Fibroblast of villous mesenchyme (primary cell): ENCODE measurements around the gene INTS11. TPM values are rescaled to one million over a fixed set of nuclear protein-coding genes. Genes with fewer than 3 reads are reported as not detected.

Experiments used
- DNase-seq: peaks from one replicate; pipeline ENCODE4 v3.0.0-alpha.2; 2010; ENCODE audit warnings: low read depth
- H3K4me3 ChIP-seq: 2 replicates; pipeline ENCODE4 v1.5.1; 2011; ENCODE audit warnings: low read depth, mild to moderate bottlenecking, low read length
- CTCF ChIP-seq: IDR thresholded peaks from 2 replicates; pipeline ENCODE4 v1.5.1; 2012; ENCODE audit warnings: low read depth, mild to moderate bottlenecking, low read length; ENCODE audit not compliant: insufficient read depth
- total RNA-seq: library from RNA; depleted of rRNA; stranded (reverse); fragments of >200 nt; gene quantifications from 2 replicates; pipeline ENCODE4 v1.2.3, GENCODE V29; 2012

INTS11 gene
- total RNA-seq, 1 donor, result 57.9 TPM

- TF ChIP-seq CTCF, result no peak
- no peak for DNase-seq
- H3K4me3 ChIP-seq, result no peak overlapping the region
Measured at GRCh38 chr1:1341549-1342021, 17.1 kb upstream of the INTS11 start.

- H3K4me3 ChIP-seq, result no peak overlapping the region
- no peak for TF ChIP-seq CTCF
- no peak for DNase-seq
Measured at GRCh38 chr1:1340791-1341548, 16.5 kb upstream of the INTS11 start.

- DNase-seq, result no peak
- TF ChIP-seq CTCF, result no peak
- H3K4me3 ChIP-seq, result no peak overlapping the region
Measured at GRCh38 chr1:1340185-1340584, 15.7 kb upstream of the INTS11 start.

- TF ChIP-seq CTCF, result no peak
- no peak overlapping the region for H3K4me3 ChIP-seq
- no peak for DNase-seq
Measured at GRCh38 chr1:1338278-1338677, 13.8 kb upstream of the INTS11 start.

- DNase-seq, result no peak
- no peak for TF ChIP-seq CTCF
- no peak overlapping the region for H3K4me3 ChIP-seq
Measured at GRCh38 chr1:1337793-1338147, 13.3 kb upstream of the INTS11 start.

GRCh38 chr1:1336931-1337792 lies 12.7 kb upstream of the INTS11 start:
- TF ChIP-seq CTCF, result no peak
- H3K4me3 ChIP-seq, result no peak overlapping the region
- DNase-seq, result no peak
